Measurements from ENCODE around the gene IPCEF1. TPM values are rescaled to one million over a fixed set of nuclear protein-coding genes. Genes with fewer than 3 reads are reported as not detected.

IPCEF1 gene
- total RNA-seq, 4 donors from 2014 or later = 34.4 to 86.4 (median 73.6) TPM

DNA sequence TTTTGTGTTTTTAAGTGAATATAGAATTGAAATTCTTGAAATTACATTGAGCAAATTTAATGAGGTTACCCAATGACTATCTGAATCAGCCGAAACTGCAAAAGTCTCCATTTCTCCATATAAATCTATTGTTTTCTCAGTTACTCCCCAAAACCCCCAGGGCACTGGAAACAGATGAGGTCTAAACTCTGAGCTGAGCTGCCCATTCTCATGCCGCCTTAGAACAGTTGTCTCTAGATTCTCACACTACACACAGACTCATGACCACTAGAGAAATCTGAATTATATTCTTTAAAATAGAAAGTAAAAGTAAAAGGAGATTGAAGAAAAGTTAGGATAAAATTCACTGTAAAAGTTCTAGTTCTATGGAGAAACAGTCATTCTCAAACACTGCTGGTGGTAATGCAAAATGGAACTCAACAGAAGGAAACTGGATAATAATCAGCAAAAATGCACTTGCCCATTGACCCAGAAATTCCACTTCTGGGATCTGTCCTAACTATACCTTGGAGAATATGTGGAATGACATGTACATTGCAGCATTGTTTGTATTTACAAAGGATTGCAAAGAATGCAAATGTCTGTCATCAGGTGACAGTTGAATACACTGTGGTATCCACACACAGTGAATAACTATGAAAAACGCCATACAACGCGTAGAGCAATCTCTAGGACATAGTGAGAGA is 125.5 kb downstream of the IPCEF1 start:
- H3K27ac ChIP-seq = no peak overlapping the region
- H3K27me3 ChIP-seq = no peaks in the 10 kb centered on the region
- H3K4me3 ChIP-seq (replicated peaks in 1 of 3) = no peak overlapping the region
- WGBS, 2 donors = 95 to 96% methylated on average over 5 of the region's 5 CpGs
- H3K36me3 ChIP-seq = peaks cover 0 to 5% of the 10 kb centered on the region in 2 donors
- DNase-seq = no peak
- no peaks in the 10 kb centered on the region for H3K9me3 ChIP-seq
- H3K4me1 ChIP-seq = no peaks in the 10 kb centered on the region
- intact Hi-C loops (cut with DNase I) = no loop called here
- TF ChIP-seq, protein P1, sequence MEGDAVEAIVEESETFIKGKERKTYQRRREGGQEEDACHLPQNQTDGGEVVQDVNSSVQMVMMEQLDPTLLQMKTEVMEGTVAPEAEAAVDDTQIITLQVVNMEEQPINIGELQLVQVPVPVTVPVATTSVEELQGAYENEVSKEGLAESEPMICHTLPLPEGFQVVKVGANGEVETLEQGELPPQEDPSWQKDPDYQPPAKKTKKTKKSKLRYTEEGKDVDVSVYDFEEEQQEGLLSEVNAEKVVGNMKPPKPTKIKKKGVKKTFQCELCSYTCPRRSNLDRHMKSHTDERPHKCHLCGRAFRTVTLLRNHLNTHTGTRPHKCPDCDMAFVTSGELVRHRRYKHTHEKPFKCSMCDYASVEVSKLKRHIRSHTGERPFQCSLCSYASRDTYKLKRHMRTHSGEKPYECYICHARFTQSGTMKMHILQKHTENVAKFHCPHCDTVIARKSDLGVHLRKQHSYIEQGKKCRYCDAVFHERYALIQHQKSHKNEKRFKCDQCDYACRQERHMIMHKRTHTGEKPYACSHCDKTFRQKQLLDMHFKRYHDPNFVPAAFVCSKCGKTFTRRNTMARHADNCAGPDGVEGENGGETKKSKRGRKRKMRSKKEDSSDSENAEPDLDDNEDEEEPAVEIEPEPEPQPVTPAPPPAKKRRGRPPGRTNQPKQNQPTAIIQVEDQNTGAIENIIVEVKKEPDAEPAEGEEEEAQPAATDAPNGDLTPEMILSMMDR (IDR thresholded peaks at IDR 0.05) = no peak
- TF ChIP-seq POLR2A (IDR thresholded peaks at IDR 0.05) = no peak

DNA sequence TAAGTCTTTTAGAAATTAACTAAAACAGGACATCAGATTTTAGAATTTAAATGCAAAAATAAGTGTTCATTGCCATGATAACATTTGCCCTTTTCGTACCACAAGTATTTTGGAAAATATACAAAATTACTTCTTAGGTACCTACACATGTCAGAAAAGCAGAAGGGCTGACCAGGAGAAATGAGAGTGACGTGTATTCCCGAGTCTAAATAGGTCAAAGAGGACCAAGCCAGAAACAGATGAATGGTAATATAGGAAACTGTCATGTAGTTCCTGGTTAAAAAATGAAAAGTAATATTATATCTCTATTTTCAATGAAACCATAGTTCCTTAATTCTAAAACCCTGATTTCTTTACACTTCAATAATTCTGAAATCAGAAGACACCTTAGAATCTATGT is 126.2 kb downstream of the IPCEF1 start:
- Histone ChIP-seq H3K9me3 (no peaks in the 10 kb centered on the region), H3K27ac (no peak overlapping the region), H3K27me3 (no peaks in the 10 kb centered on the region), H3K36me3 (peaks cover 0 to 5% of the 10 kb centered on the region in 2 donors), H3K4me1 (no peaks in the 10 kb centered on the region), H3K4me3 (replicated peaks in 1 of 3) (no peak overlapping the region)
- TF ChIP-seq, protein P1 (IDR thresholded peaks at IDR 0.05) = no peak
- TF ChIP-seq POLR2A (IDR thresholded peaks at IDR 0.05) = no peak
- no peak for DNase-seq
- WGBS, 2 donors = 87 to 89% methylated on average over 3 of the region's 3 CpGs
- intact Hi-C loops (cut with DNase I) = no loop called here

DNA sequence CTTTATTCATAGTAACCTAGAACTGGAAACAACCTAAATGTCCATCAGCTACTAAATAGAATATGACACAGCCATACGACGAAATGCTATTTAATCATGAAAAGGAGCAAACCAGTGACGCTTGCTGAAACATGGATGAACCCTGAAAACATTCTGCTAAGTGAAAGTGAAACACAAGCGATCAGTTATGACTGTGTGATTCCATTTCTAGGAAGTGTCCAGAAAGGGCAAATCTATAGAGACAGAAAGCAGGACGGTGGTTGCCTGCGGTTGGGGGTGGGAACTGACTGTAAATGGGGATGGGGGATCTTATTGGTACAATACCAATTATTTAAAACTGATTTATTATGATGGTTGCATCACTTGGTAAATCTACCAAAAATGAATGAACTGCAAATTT is 126.8 kb downstream of the IPCEF1 start:
- peaks cover 0 to 5% of the 10 kb centered on the region in 2 donors for H3K36me3 ChIP-seq
- H3K4me1 ChIP-seq = no peaks in the 10 kb centered on the region
- intact Hi-C loops (cut with DNase I) = no loop called here
- no peaks in the 10 kb centered on the region for H3K9me3 ChIP-seq
- no peak for DNase-seq
- H3K27ac ChIP-seq = no peak overlapping the region
- H3K4me3 ChIP-seq (replicated peaks in 1 of 3) = no peak overlapping the region
- no peak for TF ChIP-seq POLR2A (IDR thresholded peaks at IDR 0.05)
- TF ChIP-seq, protein P1 (IDR thresholded peaks at IDR 0.05) = no peak
- WGBS, 2 donors = 82 to 93% methylated on average over 6 of the region's 6 CpGs
- H3K27me3 ChIP-seq = no peaks in the 10 kb centered on the region

DNA sequence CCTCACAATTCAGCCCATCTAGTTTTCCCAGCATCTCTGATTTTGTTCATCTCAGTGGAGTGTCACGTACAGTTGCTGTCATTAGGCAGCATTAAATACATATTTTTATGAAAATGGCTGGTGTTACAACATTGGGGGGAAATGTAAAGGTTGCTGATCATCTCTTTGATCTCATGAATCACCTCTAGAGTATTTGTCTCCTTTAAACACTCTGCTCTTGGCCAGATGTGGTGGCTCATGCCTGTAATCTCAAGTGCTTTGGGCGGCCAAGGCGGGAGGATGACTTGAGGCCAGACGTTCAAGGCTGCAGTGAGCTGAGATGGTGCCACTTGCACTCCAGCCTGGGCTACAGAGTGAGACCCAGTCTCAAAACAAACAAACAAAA is 128.1 kb downstream of the IPCEF1 start:
- no peaks in the 10 kb centered on the region for H3K4me1 ChIP-seq
- 84 to 85% methylated on average over 4 of the region's 4 CpGs for WGBS, 2 donors
- no peak overlapping the region for H3K27ac ChIP-seq
- H3K4me3 ChIP-seq (replicated peaks in 1 of 3) = no peak overlapping the region
- intact Hi-C loops (cut with DNase I) = no loop called here
- H3K9me3 ChIP-seq = no peaks in the 10 kb centered on the region
- TF ChIP-seq POLR2A (IDR thresholded peaks at IDR 0.05) = no peak
- TF ChIP-seq, protein P1 (IDR thresholded peaks at IDR 0.05) = no peak
- peaks cover 0 to 3% of the 10 kb centered on the region in 2 donors for H3K36me3 ChIP-seq
- no peak for DNase-seq
- H3K27me3 ChIP-seq = no peaks in the 10 kb centered on the region

DNA sequence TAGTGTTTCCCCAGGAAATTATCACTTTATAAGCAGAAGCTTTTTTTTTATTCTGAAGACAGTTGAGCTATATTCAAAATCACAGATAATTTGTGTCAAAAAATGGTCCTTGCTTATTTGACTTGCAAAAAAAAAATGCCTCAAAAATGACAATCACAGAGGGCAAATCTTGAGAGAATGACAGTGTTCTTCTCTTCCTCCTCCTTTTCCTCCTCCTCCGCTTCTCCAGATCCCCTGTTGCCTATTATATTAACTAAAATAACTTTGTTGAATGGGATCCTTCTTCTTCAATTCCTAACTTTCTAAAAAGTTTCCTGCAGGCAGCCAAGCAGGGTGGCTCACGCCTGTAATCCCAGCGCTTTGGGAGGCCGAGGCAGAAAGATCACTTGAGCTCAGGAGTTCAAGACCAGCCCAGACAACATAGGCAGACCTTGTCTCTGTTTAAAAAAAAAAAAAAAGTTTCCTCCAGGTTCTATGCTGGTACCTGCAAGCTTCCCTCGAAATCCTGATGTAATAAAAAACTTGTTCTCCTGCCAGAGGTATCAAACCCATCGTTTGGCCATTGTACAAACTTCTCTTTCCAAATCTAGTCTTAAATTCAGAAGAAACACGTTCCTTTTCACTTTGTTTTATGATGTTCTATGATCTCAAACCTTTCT is 128.6 kb downstream of the IPCEF1 start:
- 86 to 97% methylated on average over 7 of the region's 7 CpGs for WGBS, 2 donors

More for the DNA sequence above, 128.6 kb downstream of the IPCEF1 start:
- intact Hi-C loops (cut with DNase I) = no loop called here
- no peak for TF ChIP-seq POLR2A (IDR thresholded peaks at IDR 0.05)
- TF ChIP-seq, protein P1 (IDR thresholded peaks at IDR 0.05) = no peak
- Histone ChIP-seq H3K4me3 (replicated peaks in 1 of 3) (no peak overlapping the region), H3K27ac (no peak overlapping the region), H3K9me3 (no peaks in the 10 kb centered on the region), H3K27me3 (no peaks in the 10 kb centered on the region), H3K36me3 (no peaks in the 10 kb centered on the region), H3K4me1 (no peaks in the 10 kb centered on the region)
- DNase-seq = no peak

Measured in thyroid gland (tissue), 4 donors.